HL-60 (cell line): ENCODE data around the gene ECSCR.

ENCODE experiments used
- CTCF ChIP-seq: IDR thresholded peaks from one replicate; pipeline ENCODE4 v1.5.1; 2011; ENCODE audit warnings: low read length, control low read depth, inconsistent platforms; ENCODE audit not compliant: insufficient read depth
- POLR2AphosphoS5 ChIP-seq: IDR thresholded peaks from 2 replicates; pipeline ENCODE4 v1.6.1; 2012; ENCODE audit warnings: low read depth
- SPI1 ChIP-seq: IDR thresholded peaks from 2 replicates; pipeline ENCODE4 v1.6.1; 2012; ENCODE audit warnings: low read depth, mild to moderate bottlenecking, borderline replicate concordance
- TF ChIP-seq, protein P1 (sequence below): IDR thresholded peaks from 2 replicates; pipeline ENCODE4 v1.6.1; 2012; ENCODE audit warnings: low read depth; ENCODE audit not compliant: insufficient replicate concordance

DNA sequence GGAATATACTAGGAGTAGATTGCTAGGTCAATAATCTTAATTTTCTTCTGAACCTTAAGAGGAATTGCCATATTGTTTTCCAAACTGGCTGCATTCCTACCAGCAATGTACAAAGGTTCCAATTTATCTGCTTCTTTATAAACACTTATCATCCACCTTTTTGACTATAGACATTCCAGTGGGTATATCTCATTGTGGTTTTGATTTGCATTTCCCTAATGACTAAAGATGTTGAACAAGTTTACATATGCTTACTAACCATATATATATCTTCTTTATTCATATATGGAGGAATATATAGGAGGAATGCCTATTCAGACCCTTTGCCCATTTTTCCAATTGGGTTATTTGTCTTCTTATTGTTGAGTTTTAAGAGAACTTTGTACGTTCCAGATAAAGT is 30.8 kb downstream of the ECSCR start:
- TF ChIP-seq CTCF: no peak
- TF ChIP-seq SPI1: no peak
- TF ChIP-seq, protein P1, sequence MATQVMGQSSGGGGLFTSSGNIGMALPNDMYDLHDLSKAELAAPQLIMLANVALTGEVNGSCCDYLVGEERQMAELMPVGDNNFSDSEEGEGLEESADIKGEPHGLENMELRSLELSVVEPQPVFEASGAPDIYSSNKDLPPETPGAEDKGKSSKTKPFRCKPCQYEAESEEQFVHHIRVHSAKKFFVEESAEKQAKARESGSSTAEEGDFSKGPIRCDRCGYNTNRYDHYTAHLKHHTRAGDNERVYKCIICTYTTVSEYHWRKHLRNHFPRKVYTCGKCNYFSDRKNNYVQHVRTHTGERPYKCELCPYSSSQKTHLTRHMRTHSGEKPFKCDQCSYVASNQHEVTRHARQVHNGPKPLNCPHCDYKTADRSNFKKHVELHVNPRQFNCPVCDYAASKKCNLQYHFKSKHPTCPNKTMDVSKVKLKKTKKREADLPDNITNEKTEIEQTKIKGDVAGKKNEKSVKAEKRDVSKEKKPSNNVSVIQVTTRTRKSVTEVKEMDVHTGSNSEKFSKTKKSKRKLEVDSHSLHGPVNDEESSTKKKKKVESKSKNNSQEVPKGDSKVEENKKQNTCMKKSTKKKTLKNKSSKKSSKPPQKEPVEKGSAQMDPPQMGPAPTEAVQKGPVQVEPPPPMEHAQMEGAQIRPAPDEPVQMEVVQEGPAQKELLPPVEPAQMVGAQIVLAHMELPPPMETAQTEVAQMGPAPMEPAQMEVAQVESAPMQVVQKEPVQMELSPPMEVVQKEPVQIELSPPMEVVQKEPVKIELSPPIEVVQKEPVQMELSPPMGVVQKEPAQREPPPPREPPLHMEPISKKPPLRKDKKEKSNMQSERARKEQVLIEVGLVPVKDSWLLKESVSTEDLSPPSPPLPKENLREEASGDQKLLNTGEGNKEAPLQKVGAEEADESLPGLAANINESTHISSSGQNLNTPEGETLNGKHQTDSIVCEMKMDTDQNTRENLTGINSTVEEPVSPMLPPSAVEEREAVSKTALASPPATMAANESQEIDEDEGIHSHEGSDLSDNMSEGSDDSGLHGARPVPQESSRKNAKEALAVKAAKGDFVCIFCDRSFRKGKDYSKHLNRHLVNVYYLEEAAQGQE: no peak
- TF ChIP-seq POLR2AphosphoS5: no peak
